Left cardiac atrium (tissue), 4 donors: Measurements from ENCODE around the gene CLCN7. TPM values are rescaled to one million over a fixed set of nuclear protein-coding genes. Genes with fewer than 3 reads are reported as not detected.
A peak's percentile ranks its signal among the peaks of the same experiment; 100 is the strongest.

ENCODE experiments used
- ATAC-seq, 2 donors: fragments of 200-7000 bp; cut with Tn5 transposase; one replicate each; pipeline ENCODE4 v1.9.1; 2020; ENCODE audit warnings: mild to moderate bottlenecking in 2 of 2, moderate library complexity in 2 of 2
- DNase-seq: peaks from one replicate; pipeline ENCODE4 v3.0.0-alpha.2; 2020
- intact Hi-C, 2 donors: fragments of 100-400 bp; cut with DNase I; formaldehyde crosslinking; loops; one replicate each; pipeline versions ENCODE4 v1.14.1 to v1.15.1; 2022 to 2023
- total RNA-seq, 2 donors: library from RNA; stranded (reverse); fragmentation: NEBNext Ultra II Directional; extraction: Animal tissue kit (Norgen Biotek cat#: 25700); gene quantifications; one replicate each; pipeline ENCODE4 v1.2.1, GENCODE V29; 2021
- donor health status: DM: no; HTN: yes; CAD: no.
- donor health status: DM: no; HTN: yes; CAD: no; lungs with severe emphysema.
- donor health status: DM: yes; HTN: yes; CAD: no.
- donor health status: Dilated cardiomyopathy.

The CLCN7 gene
- total RNA-seq, 2 donors from 2014 or later, result 43.0 to 49.7 TPM

- intact Hi-C loops, result no loop called here
- no peak for ATAC-seq
- no peak for DNase-seq
These were observed 28.5 kb upstream of the CLCN7 start for GRCh38 chr16:1503110-1503955.

GRCh38 chr16:1502092-1503004 is 27.5 kb upstream of the CLCN7 start:
- no peak for DNase-seq
- intact Hi-C loops, result no loop called here
- no peak for ATAC-seq

- intact Hi-C loops, result no loop called here
- ATAC-seq, result no peak
- no peak for DNase-seq
These were observed 26.8 kb upstream of the CLCN7 start for GRCh38 chr16:1501630-1502029.

DNA sequence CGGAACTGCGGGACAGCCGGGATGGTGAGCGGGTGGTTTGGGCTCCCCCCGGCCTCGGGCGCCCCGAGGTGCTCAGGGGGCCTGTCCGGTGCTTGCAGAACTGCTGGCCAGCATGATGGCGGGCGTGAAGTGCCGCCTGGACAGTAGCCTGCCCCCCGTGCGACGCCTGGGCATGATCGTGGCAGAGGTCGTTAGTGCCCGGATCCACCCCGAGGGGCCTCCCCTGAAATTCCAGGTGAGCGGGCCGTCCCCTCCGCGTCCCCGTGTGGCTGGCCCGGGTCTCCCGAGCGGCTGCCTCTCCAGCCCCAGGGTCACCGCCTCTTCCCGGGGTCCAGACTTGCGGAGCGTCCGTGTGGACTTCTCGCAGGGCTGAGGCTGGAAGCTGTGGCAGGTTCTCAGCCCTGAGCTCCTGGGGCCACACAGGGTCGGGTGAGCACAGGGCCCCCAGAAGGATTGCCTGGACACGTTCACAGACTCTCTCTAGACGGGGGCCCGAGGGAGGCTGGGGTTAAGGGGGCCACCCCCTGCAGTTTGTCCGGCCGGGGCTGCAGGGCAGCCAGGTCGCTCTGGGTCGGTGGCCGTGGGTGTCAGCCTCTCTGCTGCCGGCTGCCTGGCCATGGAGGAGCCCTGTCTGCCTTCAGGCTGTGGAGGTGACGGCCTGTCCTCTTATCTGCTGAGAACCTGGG is 25.8 kb upstream of the CLCN7 start:
- ATAC-seq, result no peak
- no peak for DNase-seq
- intact Hi-C loops, result no loop called here

DNA sequence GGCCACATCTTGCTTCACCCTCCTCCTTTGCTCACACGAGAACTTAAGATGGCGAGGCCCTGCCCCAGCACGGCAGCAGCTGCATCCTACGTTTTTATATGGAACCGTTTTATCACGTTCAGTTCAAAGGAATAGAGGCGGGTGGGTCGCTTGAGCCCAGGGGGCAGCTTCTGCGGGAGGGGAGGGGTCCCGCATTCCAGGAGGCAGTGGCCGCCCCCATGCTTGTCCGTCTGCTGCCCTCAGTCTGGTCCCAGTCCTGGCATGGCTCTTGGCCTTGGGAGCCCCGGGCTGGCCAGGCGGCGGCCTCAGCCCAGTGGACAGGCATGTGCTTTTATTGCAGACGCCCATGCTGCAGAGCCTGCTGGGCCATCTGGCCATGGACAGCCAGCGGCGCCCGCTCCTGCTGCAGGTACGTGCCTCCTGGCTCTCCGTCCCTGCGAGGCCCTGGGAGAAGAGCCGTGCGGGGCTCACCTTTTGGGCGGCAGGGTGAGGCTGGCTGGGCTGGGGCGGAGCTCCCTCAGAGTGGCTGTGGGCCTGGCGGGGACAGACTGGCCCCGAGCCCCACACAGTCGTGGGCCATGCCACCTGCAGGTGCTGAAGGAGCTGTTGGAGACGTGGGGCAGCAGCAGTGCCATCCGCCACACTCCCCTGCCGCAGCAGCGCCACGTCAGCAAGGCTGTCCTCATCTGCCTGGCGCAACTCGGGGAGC is 25.1 kb upstream of the CLCN7 start:
- no peak for DNase-seq
- ATAC-seq, result no peak
- intact Hi-C loops, result no loop called here

GRCh38 chr16:1498899-1499676 is 24.3 kb upstream of the CLCN7 start:
- DNase-seq (no peak), ATAC-seq (no peak)
- intact Hi-C loops, result no loop called here

- intact Hi-C loops, result no loop called here
- no peak for ATAC-seq
These were observed 22.3 kb upstream of the CLCN7 start for GRCh38 chr16:1497014-1497598.

DNA sequence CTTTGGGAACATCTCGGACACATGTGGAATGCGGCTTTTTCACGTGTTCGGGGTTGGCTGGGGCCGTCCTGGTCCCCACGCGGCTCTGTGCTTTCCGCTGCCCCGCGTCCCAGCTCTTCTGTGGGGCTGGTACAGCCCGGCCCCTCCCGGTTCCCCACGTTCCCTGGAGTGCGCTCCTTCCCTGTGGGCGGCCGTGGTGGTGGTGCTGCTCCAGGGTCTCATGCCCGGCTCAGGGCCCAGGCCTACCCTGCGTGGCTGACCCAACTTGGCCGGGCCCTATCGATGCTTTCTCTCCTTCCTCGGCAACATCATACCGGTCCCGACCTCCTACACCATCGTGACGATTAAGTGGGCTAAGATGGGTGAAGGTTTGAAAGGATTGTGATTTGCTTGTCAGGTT is 21.6 kb upstream of the CLCN7 start:
- no peak for ATAC-seq
- DNase-seq, result no peak
- intact Hi-C loops, result no loop called here

More at GRCh38 chr16:1497014-1497598, 22.3 kb upstream of the CLCN7 start:
- DNase-seq, result no peak

GRCh38 chr16:1495889-1496262 is 21.0 kb upstream of the CLCN7 start:
- intact Hi-C loops, result no loop called here
- ATAC-seq (no peak), DNase-seq (no peak)

DNA sequence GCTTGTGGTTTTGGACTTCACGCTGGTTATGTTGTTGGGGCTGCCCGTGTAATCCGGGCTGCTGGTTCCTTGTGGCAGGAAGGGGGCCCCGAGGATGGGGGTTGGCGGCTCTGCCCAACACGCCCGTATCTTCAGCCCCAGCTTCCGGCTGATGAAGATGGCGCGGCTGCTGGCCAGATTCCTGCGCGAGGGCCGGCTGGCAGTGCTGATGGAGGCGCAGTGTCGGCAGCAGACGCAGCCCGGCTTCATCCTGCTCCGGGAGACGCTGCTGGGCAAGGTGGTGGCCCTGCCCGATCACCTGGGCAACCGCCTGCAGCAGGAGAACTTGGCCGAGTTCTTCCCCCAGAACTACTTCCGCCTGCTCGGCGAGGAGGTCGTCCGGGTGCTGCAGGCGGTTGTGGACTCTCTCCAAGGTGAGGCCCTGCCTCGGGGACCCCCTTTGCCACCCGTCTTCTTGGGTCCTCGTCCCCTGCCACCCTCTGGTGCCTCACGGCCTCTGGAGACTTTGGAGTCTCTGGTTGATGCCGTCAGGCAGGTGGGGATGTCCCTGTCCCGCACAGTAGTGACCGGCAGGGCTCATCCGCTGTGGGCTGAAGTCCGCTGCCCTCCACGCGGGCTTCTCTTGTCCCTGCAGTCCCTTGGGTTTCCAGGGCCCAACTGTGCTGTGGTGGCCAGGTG is 20.5 kb upstream of the CLCN7 start:
- ATAC-seq, result no peak
- intact Hi-C loops, result no loop called here
- no peak for DNase-seq

DNA sequence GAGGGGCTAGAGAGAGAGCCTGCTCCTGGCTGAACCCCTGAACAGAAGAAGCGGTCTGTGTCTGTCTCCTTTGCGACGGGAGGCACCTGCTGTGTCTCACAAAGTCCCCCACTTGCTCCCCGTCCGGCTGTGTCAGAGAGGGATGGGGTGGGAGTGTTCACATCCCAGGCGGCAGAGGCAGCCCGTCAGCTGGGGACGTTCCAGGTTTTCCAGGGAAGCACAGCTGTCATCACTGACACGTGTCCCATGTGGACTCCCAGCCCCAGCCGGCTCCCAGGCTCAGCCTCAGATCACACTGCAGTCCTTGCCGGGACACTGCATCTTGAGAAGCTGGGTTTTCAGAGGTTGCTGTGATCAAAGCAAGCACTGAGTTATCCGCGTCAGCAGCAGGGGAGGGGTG is 19.9 kb upstream of the CLCN7 start:
- intact Hi-C loops, result loop anchor here in 1 of 2 donors (5.0 kb wide), 1 partner anchor 38 kb away; the partner anchor contains the start of gene TMEM204
- ATAC-seq (peak; percentile 55 to 71), DNase-seq (peak; percentile 72)

DNA sequence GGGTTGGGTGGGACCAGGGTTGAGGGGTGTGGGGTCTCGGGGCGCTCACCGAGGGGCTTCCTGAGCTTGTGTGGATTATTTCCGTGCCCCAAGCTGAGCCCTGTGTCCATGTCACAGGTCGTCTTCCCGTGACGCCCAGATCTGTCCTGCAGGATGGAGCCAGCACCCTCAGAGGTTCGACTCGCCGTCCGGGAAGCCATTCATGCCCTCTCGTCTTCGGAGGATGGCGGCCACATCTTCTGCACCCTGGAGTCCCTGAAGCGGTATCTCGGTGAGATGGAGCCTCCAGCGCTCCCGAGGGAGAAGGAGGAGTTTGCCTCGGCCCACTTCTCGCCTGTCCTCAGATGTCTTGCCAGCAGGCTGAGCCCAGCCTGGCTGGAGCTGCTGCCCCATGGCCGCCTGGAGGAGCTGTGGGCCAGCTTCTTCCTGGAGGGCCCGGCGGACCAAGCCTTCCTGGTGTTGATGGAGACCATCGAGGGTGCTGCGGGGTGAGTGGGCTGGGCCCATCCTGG is 19.4 kb upstream of the CLCN7 start:
- peak; percentile 80 for DNase-seq
- peak; percentile 60 for ATAC-seq
- intact Hi-C loops, result loop anchor here in 1 of 2 donors (5.0 kb wide), 1 partner anchor 38 kb away; the partner anchor contains the start of gene TMEM204

DNA sequence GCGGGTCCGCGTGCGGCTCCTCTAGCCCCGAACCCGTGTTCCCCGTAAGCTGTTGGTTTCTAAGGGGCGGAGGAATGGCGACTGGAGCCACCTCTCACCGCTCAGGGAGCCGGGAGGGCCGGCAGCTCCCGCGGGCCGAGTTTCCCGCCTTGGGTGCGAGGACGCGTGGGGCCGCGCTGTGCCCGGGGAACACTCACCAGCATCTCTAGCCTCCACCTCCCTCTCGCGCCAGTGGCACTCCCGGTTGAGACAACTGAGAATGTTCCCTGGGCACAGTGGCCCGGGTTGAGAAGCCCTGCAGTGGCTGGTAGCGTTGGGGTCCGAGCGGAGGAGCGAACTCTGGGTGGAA is 18.9 kb upstream of the CLCN7 start:
- intact Hi-C loops, result loop anchor here in 1 of 2 donors (5.0 kb wide), 1 partner anchor 39 kb away; the partner anchor contains the start of gene TMEM204
- ATAC-seq, result peak; percentile 13 to 17

GRCh38 chr16:1492923-1493745 is 18.3 kb upstream of the CLCN7 start, which contains the start of gene TELO2:
Gene TELO2, plus strand, starts transcription at chr16:1493360. Its CDS starts 922 bp downstream, at chr16:1494282.
- intact Hi-C loops, result loop anchor here in 1 of 2 donors (5.0 kb wide), 1 partner anchor 39 kb away; the partner anchor contains the start of gene TMEM204
- ATAC-seq (peak; percentile 93 to 94), DNase-seq (peak; percentile 79)

More for the DNA sequence above, 18.9 kb upstream of the CLCN7 start:
- no peak for DNase-seq

DNA sequence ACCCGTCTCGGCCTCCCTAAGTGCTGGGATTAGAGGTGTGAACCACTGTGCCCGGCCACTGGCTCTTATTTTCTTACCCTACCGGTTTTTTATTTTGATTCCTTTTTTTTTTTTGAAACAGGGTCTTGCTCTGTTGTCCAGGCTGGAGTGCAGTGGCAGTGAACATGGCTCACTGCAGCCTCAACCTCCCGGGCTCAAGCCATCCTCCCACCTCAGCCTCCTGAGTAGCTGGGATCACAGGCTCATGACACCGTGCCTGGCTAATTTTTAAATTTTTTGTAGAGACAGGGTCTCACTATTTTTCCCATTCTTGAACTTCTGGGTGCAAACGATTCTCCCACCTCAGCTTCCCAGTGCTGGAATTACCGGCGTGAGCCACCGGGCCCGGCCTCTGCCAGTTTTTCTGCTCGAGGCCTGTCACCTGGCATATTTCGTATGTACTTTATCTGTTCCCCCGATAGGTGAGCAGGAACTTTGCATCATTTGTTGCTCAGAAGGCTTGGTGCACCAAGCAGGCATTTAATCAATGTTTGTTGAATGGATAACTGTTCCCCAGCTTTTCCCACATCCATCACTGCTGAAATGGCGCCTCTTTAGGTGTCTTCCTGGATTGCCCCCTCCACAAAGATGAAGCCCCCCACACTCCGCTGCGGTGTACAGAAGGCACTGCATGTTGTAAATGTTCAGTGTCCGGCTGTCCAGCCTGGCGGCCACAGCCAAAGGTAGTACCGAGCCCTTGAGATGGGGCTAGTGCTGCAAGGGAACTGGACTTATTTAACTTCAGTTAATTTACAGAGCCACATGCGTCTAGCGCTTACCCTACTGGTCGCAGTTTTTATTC is 17.5 kb upstream of the CLCN7 start:
- no peak for DNase-seq
- intact Hi-C loops, result loop anchor here in 1 of 2 donors (5.0 kb wide), 1 partner anchor 40 kb away; the partner anchor contains the start of gene TMEM204

More for the DNA sequence above, 17.5 kb upstream of the CLCN7 start:
- ATAC-seq, result no peak
